GM23248 (cell line): ENCODE results near the gene XG.

Source experiments
- EZH2 ChIP-seq: fragments of 200-600 bp; sonication (generic); IDR thresholded peaks from 2 replicates; pipeline ENCODE4 v1.6.1; 2018; ENCODE audit warnings: antibody characterized with exemption, mild to moderate bottlenecking; ENCODE audit not compliant: insufficient read depth, poor library complexity, severe bottlenecking
- EZH2phosphoT487 ChIP-seq: fragments of 200-600 bp; sonication (generic); IDR thresholded peaks from 2 replicates; pipeline ENCODE4 v1.6.1; 2018; ENCODE audit warnings: antibody characterized with exemption, moderate library complexity, mild to moderate bottlenecking, low read depth; ENCODE audit not compliant: insufficient read depth

DNA sequence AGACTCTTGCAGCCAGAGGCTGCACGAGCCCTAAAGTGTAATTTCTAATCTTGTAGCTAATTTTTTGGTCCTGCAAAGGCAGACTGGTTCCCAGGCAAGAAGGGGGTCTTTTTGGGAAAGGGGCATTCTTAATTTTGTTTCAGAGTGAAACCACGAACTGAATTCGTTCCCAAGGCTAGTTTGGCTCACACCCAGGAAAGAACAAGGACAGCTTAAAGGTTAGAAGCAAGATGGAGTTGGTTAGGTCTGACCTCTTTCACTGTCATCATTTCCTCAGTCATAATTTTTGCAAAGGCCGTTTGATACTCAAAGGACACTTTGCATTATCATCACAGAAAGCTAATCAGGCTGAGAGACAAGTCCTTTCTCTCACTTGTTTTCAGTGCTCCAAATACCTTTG is 30.9 kb downstream of the XG start:
- no peak for TF ChIP-seq EZH2
- no peak for TF ChIP-seq EZH2phosphoT487
